Fibroblast of lung (primary cell): ENCODE measurements around the gene PPFIA4. TPM values are rescaled to one million over a fixed set of nuclear protein-coding genes. Genes with fewer than 3 reads are reported as not detected.

Experiments used
- DNase-seq, 2 donors: peaks; one replicate each; pipeline versions ENCODE4 v3.0.0 to v3.0.0-alpha.2; 2010; ENCODE audit warnings: low read depth in 2 of 2
- H2AFZ ChIP-seq: 2 replicates; pipeline ENCODE4 v1.5.1; 2012; ENCODE audit warnings: low read length, control low read depth, inconsistent platforms
- H3K27ac ChIP-seq: 2 replicates; pipeline ENCODE4 v1.5.1; 2011; ENCODE audit warnings: low read length, control low read depth; ENCODE audit not compliant: insufficient read depth
- H3K27me3 ChIP-seq: 2 replicates; pipeline ENCODE4 v1.5.1; 2011; ENCODE audit warnings: mild to moderate bottlenecking, low read length; ENCODE audit not compliant: control insufficient read depth, insufficient read depth
- H3K36me3 ChIP-seq: 2 replicates; pipeline ENCODE4 v1.5.1; 2011; ENCODE audit warnings: low read length; ENCODE audit not compliant: control insufficient read depth, insufficient read depth
- H3K4me1 ChIP-seq: 2 replicates; pipeline ENCODE4 v1.5.1; 2011; ENCODE audit warnings: low read length; ENCODE audit not compliant: control insufficient read depth, insufficient read depth; ENCODE audit errors: extremely low read depth
- H3K4me2 ChIP-seq: 2 replicates; pipeline ENCODE4 v1.5.1; 2011; ENCODE audit warnings: low read length, control low read depth; ENCODE audit not compliant: insufficient read depth; ENCODE audit errors: extremely low read depth
- H3K4me3 ChIP-seq, 4 experiments: fragments of 200-600 bp in 1 of 4; sonication (generic) in 1 of 4; replicated peaks in 1 of 4; 2 replicates each; pipeline ENCODE4 v1.5.1; 2011 to 2016; ENCODE audit warnings: low read length in 4 of 4, low read depth in 3 of 4, mild to moderate bottlenecking in 3 of 4, control low read depth in 2 of 4, inconsistent platforms in 1 of 4, mixed read lengths in 1 of 4; ENCODE audit not compliant: insufficient read depth in 1 of 4; ENCODE audit errors: control extremely low read depth in 1 of 4
- H3K79me2 ChIP-seq: 2 replicates; pipeline ENCODE4 v1.5.1; 2012; ENCODE audit warnings: mild to moderate bottlenecking, low read length, inconsistent platforms; ENCODE audit not compliant: control insufficient read depth, insufficient read depth
- H3K9ac ChIP-seq: 2 replicates; pipeline ENCODE4 v1.5.1; 2011; ENCODE audit warnings: mild to moderate bottlenecking, low read length, control low read depth; ENCODE audit not compliant: insufficient read depth
- H3K9me3 ChIP-seq: 2 replicates; pipeline ENCODE4 v1.5.1; 2012; ENCODE audit warnings: low read depth, low read length; ENCODE audit not compliant: control insufficient read depth, insufficient read depth
- H4K20me1 ChIP-seq: 2 replicates; pipeline ENCODE4 v1.5.1; 2011; ENCODE audit warnings: low read length; ENCODE audit not compliant: control insufficient read depth, insufficient read depth; ENCODE audit errors: extremely low read depth
- CTCF ChIP-seq, 2 donors: IDR thresholded peaks in 1 of 2; conservative IDR thresholded peaks in 1 of 2; 1 replicate in 1 of 2; 2 replicates in 1 of 2; pipeline ENCODE4 v1.5.1; 2011 to 2012; ENCODE audit warnings: low read length in 2 of 2, control low read depth in 1 of 2, inconsistent platforms in 1 of 2, low read depth in 1 of 2, mild to moderate bottlenecking in 1 of 2
- EZH2 ChIP-seq: IDR thresholded peaks from 2 replicates; pipeline ENCODE4 v1.5.1; 2012; ENCODE audit warnings: low read length, control low read depth, mild to moderate bottlenecking; ENCODE audit errors: missing control alignments
- polyA plus RNA-seq, 2 donors: library from polyadenylated mRNA; depleted of rRNA in 1 of 2; stranded (reverse) in 1 of 2; unstranded in 1 of 2; fragments of >200 nt; gene quantifications; 2 replicates each; pipeline ENCODE4 v1.2.1, GENCODE V29; 2011 to 2012; ENCODE audit warnings: missing spikeins in 1 of 2
- total RNA-seq: library from RNA; depleted of rRNA; stranded (reverse); fragments of >200 nt; gene quantifications from 2 replicates; pipeline ENCODE4 v1.2.1, GENCODE V29; 2014

The PPFIA4 gene
- total and polyA plus RNA-seq, 2 donors (not counting 1 experiment from before 2014, with no cell fraction given): 3.2 to 4.3 TPM

DNA sequence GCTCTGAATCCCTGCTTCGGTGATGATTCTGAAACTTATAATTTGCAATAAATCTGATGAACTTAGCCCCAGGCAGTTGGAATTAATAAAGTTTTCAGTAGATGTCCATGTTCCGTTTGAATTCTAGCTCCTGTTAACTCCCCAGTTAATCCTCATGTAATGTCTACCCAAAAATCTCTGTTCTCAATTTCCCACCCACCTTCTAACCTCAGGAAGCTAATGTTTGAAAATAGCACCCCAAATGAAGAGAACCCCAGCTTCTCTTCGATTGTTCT, 55.9 kb downstream of the PPFIA4 start:
- H3K9ac ChIP-seq: no peak overlapping the region
- H3K27ac ChIP-seq: no peak overlapping the region
- peaks cover 31% of the 10 kb centered on the region for H3K27me3 ChIP-seq
- H3K4me1 ChIP-seq: no peaks in the 10 kb centered on the region
- no peak overlapping the region for H3K4me2 ChIP-seq
- no peaks in the 10 kb centered on the region for H3K79me2 ChIP-seq
- H3K9me3 ChIP-seq: no peaks in the 10 kb centered on the region
- DNase-seq: no peak
- H3K4me3 ChIP-seq: no peak overlapping the region
- no peaks in the 10 kb centered on the region for H4K20me1 ChIP-seq
- no peak overlapping the region for H2AFZ ChIP-seq
- H3K36me3 ChIP-seq: no peaks in the 10 kb centered on the region
- TF ChIP-seq CTCF (conservative IDR thresholded peaks at IDR 0.05 in 1 of 2, IDR thresholded peaks at IDR 0.05 in 1 of 2; ENCODE audit: low read depth in 1 of 2, low read length in 2 of 2): no peak
- TF ChIP-seq EZH2: no peak

DNA sequence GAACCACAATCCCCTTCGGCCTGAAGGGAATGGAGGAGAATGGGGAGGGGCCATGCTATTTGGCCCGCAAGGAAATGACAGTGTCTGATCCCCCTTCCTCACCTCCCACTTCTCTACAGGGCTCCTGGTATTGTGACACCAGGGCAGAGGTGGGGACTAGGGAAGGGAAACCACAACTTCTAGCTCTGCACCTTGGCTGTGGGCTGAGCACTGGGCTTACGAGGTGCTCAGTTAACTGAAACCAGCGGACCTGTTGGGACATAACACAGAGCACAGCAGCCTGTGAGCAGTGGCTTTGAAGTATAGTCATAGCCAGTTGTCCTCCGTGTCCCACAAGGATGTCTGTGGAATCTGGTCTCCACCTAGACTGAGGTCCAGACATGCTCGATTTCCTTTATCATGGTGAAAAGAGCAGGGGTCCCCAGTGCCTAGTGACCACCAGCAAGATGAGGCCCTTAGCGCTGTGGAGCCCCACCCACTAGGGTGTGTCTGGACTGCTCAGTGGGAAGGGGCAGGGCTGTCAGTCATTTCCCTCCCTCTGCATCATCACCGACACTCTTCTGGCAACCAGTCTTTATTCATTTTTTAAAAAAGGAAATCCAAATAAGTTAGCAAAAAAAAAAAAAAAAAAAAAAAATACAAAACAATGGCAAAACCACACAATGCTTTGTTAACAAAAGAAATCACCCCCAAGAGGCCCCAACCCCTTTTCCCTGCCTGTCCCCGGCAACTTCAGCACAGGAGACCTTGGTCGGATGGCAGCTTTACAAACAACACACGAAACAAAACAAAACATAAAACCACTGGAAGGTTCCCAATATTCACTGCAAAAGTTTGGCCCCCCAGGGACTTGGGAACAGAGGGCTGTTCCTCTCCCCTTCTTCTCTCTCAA, 56.5 kb downstream of the PPFIA4 start:
- no peaks in the 10 kb centered on the region for H3K79me2 ChIP-seq
- H3K4me2 ChIP-seq: no peak overlapping the region
- H3K36me3 ChIP-seq: no peaks in the 10 kb centered on the region
- H4K20me1 ChIP-seq: no peaks in the 10 kb centered on the region
- H2AFZ ChIP-seq: no peak overlapping the region
- H3K4me3 ChIP-seq: no peak overlapping the region
- TF ChIP-seq EZH2: no peak
- no peak for TF ChIP-seq CTCF (conservative IDR thresholded peaks at IDR 0.05 in 1 of 2, IDR thresholded peaks at IDR 0.05 in 1 of 2; ENCODE audit: low read depth in 1 of 2, low read length in 2 of 2)
- no peak for DNase-seq
- no peak overlapping the region for H3K27ac ChIP-seq
- peaks cover 24% of the 10 kb centered on the region for H3K27me3 ChIP-seq
- no peaks in the 10 kb centered on the region for H3K4me1 ChIP-seq
- no peaks in the 10 kb centered on the region for H3K9me3 ChIP-seq
- no peak overlapping the region for H3K9ac ChIP-seq

GRCh38 chr1:203083463-203083921, 57.2 kb downstream of the PPFIA4 start:
- no peak overlapping the region for H3K4me3 ChIP-seq
- H3K4me1 ChIP-seq: no peaks in the 10 kb centered on the region
- H2AFZ ChIP-seq: no peak overlapping the region
- H3K79me2 ChIP-seq: no peaks in the 10 kb centered on the region
- TF ChIP-seq CTCF (conservative IDR thresholded peaks at IDR 0.05 in 1 of 2, IDR thresholded peaks at IDR 0.05 in 1 of 2; ENCODE audit: low read depth in 1 of 2, low read length in 2 of 2) (no peak), EZH2 (no peak)
- no peak overlapping the region for H3K4me2 ChIP-seq
- no peaks in the 10 kb centered on the region for H3K9me3 ChIP-seq
- H3K36me3 ChIP-seq: no peaks in the 10 kb centered on the region
- H3K27ac ChIP-seq: no peak overlapping the region
- H3K27me3 ChIP-seq: peaks cover 24% of the 10 kb centered on the region
- no peak overlapping the region for H3K9ac ChIP-seq
- H4K20me1 ChIP-seq: no peaks in the 10 kb centered on the region
- DNase-seq: no peak
